HCT116 (cell line): ENCODE data around the gene ASAP3. TPM values are rescaled to one million over a fixed set of nuclear protein-coding genes. Genes with fewer than 3 reads are reported as not detected.

ENCODE experiments used
- ATAC-seq: fragments of 200-7000 bp; cut with Tn5 transposase; 2 replicates; pipeline ENCODE4 v1.9.1; 2020; ENCODE audit warnings: mild to moderate bottlenecking, moderate library complexity
- BruUV-seq: library from RNA; stranded (reverse); fragments of 400-500 nt; replicated peaks from 2 replicates; lab custom pipeline; 2021; lab: Mats Ljungman, UMichigan
- CTCF ChIA-PET: fragments of 300-600 bp; sonication (Branson Sonifier 250); formaldehyde crosslinking; loops from one replicate; lab custom pipeline; 2021; ENCODE audit warnings: antibody characterized with exemption; lab: Charles Lee
- POLR2A ChIA-PET: fragments of 300-600, 350-600 bp; sonication (Branson Sonifier 250); formaldehyde crosslinking; loops from one replicate; lab custom pipeline; 2021; ENCODE audit warnings: antibody characterized with exemption; lab: Charles Lee
- RAD21 ChIA-PET, 2 experiments: fragments of 300-600 bp; sonication (Branson Sonifier 250); formaldehyde crosslinking; loops; one replicate each; lab custom pipeline; 2023; ENCODE audit warnings: low total read pairs in 2 of 2; ENCODE audit not compliant: uncharacterized antibody in 2 of 2, unreplicated experiment in 2 of 2, low non-redundant PET in 1 of 2; lab: Charles Lee
- DNase-seq: peaks from one replicate; pipeline ENCODE4 v3.0.0-alpha.2; 2010; ENCODE audit warnings: low read depth, low spot score
- H2AFZ ChIP-seq: fragments of 200-600 bp; shearing (Covaris generic), sonication (generic); 2 replicates; pipeline ENCODE4 v1.6.1; 2017; ENCODE audit warnings: low read depth, mixed run types, mixed read lengths, antibody characterized with exemption, low read length; ENCODE audit not compliant: poor library complexity, severe bottlenecking
- H3K27ac ChIP-seq: 2 replicates; pipeline ENCODE4 v1.5.1; 2012; ENCODE audit warnings: low read depth, low read length
- H3K27me3 ChIP-seq: fragments of 200-600 bp; sonication (generic); 2 replicates; pipeline ENCODE4 v1.6.1; 2016; ENCODE audit warnings: mixed run types, low read length, mixed read lengths; ENCODE audit not compliant: insufficient read depth
- H3K36me3 ChIP-seq, 2 experiments: fragments of 200-500 bp in 1 of 2; fragments of 200-600 bp in 1 of 2; sonication (Bioruptor generic) in 1 of 2; sonication (generic) in 1 of 2; 2 replicates each; pipeline versions ENCODE4 v1.5.1 to v1.6.1; 2014 to 2016; ENCODE audit warnings: low read length in 2 of 2, inconsistent platforms in 1 of 2, mixed read lengths in 1 of 2, mixed run types in 1 of 2; ENCODE audit not compliant: insufficient read depth in 2 of 2, control insufficient read depth in 1 of 2
- H3K4me1 ChIP-seq, 2 experiments: fragments of 200-600 bp in 1 of 2; sonication (generic) in 1 of 2; 2 replicates each; pipeline versions ENCODE4 v1.5.1 to v1.6.1; 2012 to 2017; ENCODE audit warnings: low read length in 2 of 2, inconsistent platforms in 1 of 2, mild to moderate bottlenecking in 1 of 2, mixed read lengths in 1 of 2, mixed run types in 1 of 2, moderate library complexity in 1 of 2; ENCODE audit not compliant: insufficient read depth in 2 of 2, control insufficient read depth in 1 of 2
- H3K4me2 ChIP-seq: fragments of 200-600 bp; sonication (generic); 2 replicates; pipeline ENCODE4 v1.6.1; 2017; ENCODE audit warnings: mixed run types, low read length, mixed read lengths
- H3K4me3 ChIP-seq, 2 experiments: fragments of 200-600 bp in 1 of 2; sonication (generic) in 1 of 2; replicated peaks in 1 of 2; 2 replicates each; pipeline ENCODE4 v1.5.1; 2011 to 2016; ENCODE audit warnings: low read length in 2 of 2, control low read depth in 1 of 2, low read depth in 1 of 2, mild to moderate bottlenecking in 1 of 2, mixed read lengths in 1 of 2, mixed run types in 1 of 2
- H3K79me2 ChIP-seq: fragments of 200-600 bp; sonication (generic); 2 replicates; pipeline ENCODE4 v1.6.1; 2017; ENCODE audit warnings: mild to moderate bottlenecking, mixed run types, low read length, moderate library complexity, mixed read lengths; ENCODE audit not compliant: insufficient read depth
- H3K9ac ChIP-seq: fragments of 200-600 bp; sonication (generic); 2 replicates; pipeline ENCODE4 v1.6.1; 2016; ENCODE audit warnings: low read length, mixed read lengths
- H3K9me2 ChIP-seq: fragments of 200-600 bp; sonication (generic), shearing (Covaris generic); 2 replicates; pipeline ENCODE4 v1.6.1; 2017; ENCODE audit warnings: mixed run types, mild to moderate bottlenecking, moderate library complexity; ENCODE audit not compliant: insufficient read depth
- H3K9me3 ChIP-seq, 2 experiments: fragments of 200-500 bp in 1 of 2; fragments of 200-600 bp in 1 of 2; sonication (Bioruptor generic) in 1 of 2; sonication (generic) in 1 of 2; 2 replicates each; pipeline ENCODE4 v1.6.1; 2014 to 2017; ENCODE audit warnings: low read length in 2 of 2, mixed read lengths in 2 of 2, inconsistent platforms in 1 of 2, low read depth in 1 of 2, mild to moderate bottlenecking in 1 of 2, mixed run types in 1 of 2, moderate library complexity in 1 of 2; ENCODE audit not compliant: control insufficient read depth in 1 of 2, insufficient read depth in 1 of 2
- H4K20me1 ChIP-seq: fragments of 200-600 bp; sonication (generic), shearing (Covaris generic); 2 replicates; pipeline ENCODE4 v1.6.1; 2017; ENCODE audit warnings: mixed run types, mild to moderate bottlenecking, moderate library complexity; ENCODE audit not compliant: insufficient read depth
- ATF3 ChIP-seq: IDR thresholded peaks from 2 replicates; pipeline ENCODE4 v1.6.1; 2012
- EZH2 ChIP-seq: fragments of 200-600 bp; sonication (generic); IDR thresholded peaks from 2 replicates; pipeline ENCODE4 v1.6.1; 2017; ENCODE audit warnings: antibody characterized with exemption, mixed run types
- EZH2phosphoT487 ChIP-seq: fragments of 200-600 bp; IDR thresholded peaks from 2 replicates; pipeline ENCODE4 v1.6.1; 2018; ENCODE audit warnings: antibody characterized with exemption, borderline replicate concordance
- JUND ChIP-seq: IDR thresholded peaks from 2 replicates; pipeline ENCODE4 v1.6.1; 2012
- POLR2A ChIP-seq: IDR thresholded peaks from 2 replicates; pipeline ENCODE4 v1.7.0; 2011; ENCODE audit warnings: borderline replicate concordance; ENCODE audit not compliant: insufficient read depth, insufficient read length; ENCODE audit errors: extremely low read depth
- POLR2AphosphoS5 ChIP-seq: IDR thresholded peaks from 2 replicates; pipeline ENCODE4 v1.6.1; 2011; ENCODE audit warnings: mild to moderate bottlenecking, low read depth, low read length, moderate library complexity
- REST ChIP-seq: IDR thresholded peaks from 2 replicates; pipeline ENCODE4 v1.6.1; 2012; ENCODE audit warnings: low read depth
- SP1 ChIP-seq: IDR thresholded peaks from 2 replicates; pipeline ENCODE4 v1.6.1; 2012; ENCODE audit warnings: low read depth
- SRF ChIP-seq: IDR thresholded peaks from 2 replicates; pipeline ENCODE4 v1.6.1; 2012; ENCODE audit warnings: low read depth
- TCF7L2 ChIP-seq: IDR thresholded peaks from 2 replicates; pipeline ENCODE4 v1.7.0; 2011; ENCODE audit warnings: borderline replicate concordance, inconsistent platforms; ENCODE audit not compliant: insufficient read depth, insufficient read length; ENCODE audit errors: extremely low read depth
- YY1 ChIP-seq: IDR thresholded peaks from 2 replicates; pipeline ENCODE4 v1.6.1; 2011; ENCODE audit warnings: low read length, low read depth, moderate library complexity, mild to moderate bottlenecking; ENCODE audit not compliant: insufficient replicate concordance; ENCODE audit errors: extremely low read depth
- ZBTB33 ChIP-seq: IDR thresholded peaks from 2 replicates; pipeline ENCODE4 v1.6.1; 2011; ENCODE audit warnings: mild to moderate bottlenecking, low read length, moderate library complexity; ENCODE audit not compliant: insufficient replicate concordance; ENCODE audit errors: extremely low read depth
- ZFX ChIP-seq: fragments of 450-650 bp; IDR thresholded peaks from 2 replicates; pipeline ENCODE4 v1.6.1; 2017
- ZNF274 ChIP-seq: fragments of 200-500 bp; sonication (Bioruptor generic); IDR thresholded peaks from 2 replicates; pipeline ENCODE4 v1.6.1; 2014; ENCODE audit warnings: mild to moderate bottlenecking, low read depth, low read length, inconsistent platforms
- intact Hi-C: fragments of 100-400 bp; cut with micrococcal nuclease; formaldehyde crosslinking; loops from 2 replicates; pipeline ENCODE4 v1.10.0; 2022
- total RNA-seq: library from RNA; stranded (reverse); gene quantifications from one replicate; pipeline ENCODE4 v1.2.1, GENCODE V29; 2021; ENCODE audit not compliant: unreplicated experiment

ASAP3 gene
- total RNA-seq, 1 experiment from 2014 or later = 19.7 TPM

- DNase-seq (no peak), ATAC-seq (no peak)
- H3K9ac ChIP-seq = no peak overlapping the region
- H3K4me3 ChIP-seq = no peak overlapping the region
- ChIA-PET CTCF (no interaction called here), POLR2A (no interaction called here), RAD21 (no interaction called here)
- H3K4me2 ChIP-seq = no peak overlapping the region
- no peaks in the 10 kb centered on the region for H3K27me3 ChIP-seq
- TF ChIP-seq ZNF274 (no peak), ZFX (no peak), EZH2phosphoT487 (no peak), POLR2AphosphoS5 (no peak), TCF7L2 (no peak), REST (no peak), EZH2 (no peak), ATF3 (no peak), YY1 (no peak), SRF (no peak), ZBTB33 (no peak), JUND (no peak), POLR2A (no peak), SP1 (no peak)
- no peaks in the 10 kb centered on the region for H3K9me2 ChIP-seq
- no peaks in the 10 kb centered on the region for H3K79me2 ChIP-seq
- intact Hi-C loops = no loop called here
- BruUV-seq = no TSS peak
- H3K36me3 ChIP-seq = no peaks in the 10 kb centered on the region
- H3K4me1 ChIP-seq = no peaks in the 10 kb centered on the region
- no peaks in the 10 kb centered on the region for H3K9me3 ChIP-seq
- no peaks in the 10 kb centered on the region for H4K20me1 ChIP-seq
- no peak overlapping the region for H3K27ac ChIP-seq
- H2AFZ ChIP-seq = no peak overlapping the region
Observed at GRCh38 chr1:23444104-23444533, 39.9 kb downstream of the ASAP3 start.
